PFSK-1 (cell line): ENCODE results near the gene SLC35D3.

Experiments
- REST ChIP-seq, 2 experiments: IDR thresholded peaks; 2 replicates each; pipeline versions ENCODE4 v1.6.1 to v1.8.0; 2011 to 2012; ENCODE audit warnings: low read depth in 2 of 2, low read length in 2 of 2, control low read depth in 1 of 2, inconsistent platforms in 1 of 2, mild to moderate bottlenecking in 1 of 2, moderate library complexity in 1 of 2; ENCODE audit not compliant: insufficient read depth in 1 of 2
- TAF1 ChIP-seq: IDR thresholded peaks from 2 replicates; pipeline ENCODE4 v1.6.1; 2012; ENCODE audit warnings: low read length, control low read depth, borderline replicate concordance; ENCODE audit not compliant: insufficient read depth

- TF ChIP-seq REST (IDR thresholded peaks at IDR 0.05; ENCODE audit: insufficient read depth in 1 of 2, low read depth in 2 of 2, low read length in 2 of 2) (0 out of 4 replicates have a peak, but pooled peaks of 1 of the 2 experiments have one; percentile 19), TAF1 (no peak)
These were observed 40.6 kb downstream of the SLC35D3 start for GRCh38 chr6:136962661-136963060.
